ENCODE measurements around the gene ASF1A. TPM values are rescaled to one million over a fixed set of nuclear protein-coding genes. Genes with fewer than 3 reads are reported as not detected.

Gene ASF1A
- total and polyA plus RNA-seq, 8 donors = 22.9 to 48.7 (median 44.7) TPM

DNA sequence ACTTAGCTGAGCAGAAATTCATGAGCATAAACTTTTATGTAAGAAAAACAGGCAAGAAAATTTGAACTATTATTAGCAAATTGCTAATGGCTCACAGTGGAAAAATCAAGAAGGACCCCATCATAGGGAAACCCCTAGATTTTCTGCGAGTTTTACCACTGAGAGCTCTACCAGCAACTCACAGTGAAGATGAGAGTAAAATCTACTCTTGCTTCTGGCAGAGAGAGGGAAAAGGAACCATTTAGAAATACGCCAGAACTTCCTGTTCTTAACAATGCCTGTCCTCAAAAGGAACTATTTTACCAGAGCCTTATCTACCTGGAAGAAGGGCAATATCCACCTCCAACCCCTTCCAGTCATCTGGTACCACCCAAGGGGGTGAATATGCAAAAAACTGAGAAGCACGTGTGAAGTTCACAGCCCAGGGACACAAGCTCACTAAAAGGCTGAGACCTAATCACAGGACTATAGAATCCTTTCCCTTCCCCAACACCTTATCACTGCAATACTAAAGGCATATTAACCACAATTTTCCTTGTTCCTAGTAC, 34.4 kb upstream of the ASF1A start:
- DNase-seq = no peak
- Histone ChIP-seq H3K4me1 (peaks cover 0 to 2% of the 10 kb centered on the region in 2 donors), H3K27me3 (no peaks in the 10 kb centered on the region), H3K4me3 (no peak overlapping the region), H3K9me3 (no peaks in the 10 kb centered on the region), H3K36me3 (no peaks in the 10 kb centered on the region), H3K27ac (no peak overlapping the region)
- TF ChIP-seq, protein P1, sequence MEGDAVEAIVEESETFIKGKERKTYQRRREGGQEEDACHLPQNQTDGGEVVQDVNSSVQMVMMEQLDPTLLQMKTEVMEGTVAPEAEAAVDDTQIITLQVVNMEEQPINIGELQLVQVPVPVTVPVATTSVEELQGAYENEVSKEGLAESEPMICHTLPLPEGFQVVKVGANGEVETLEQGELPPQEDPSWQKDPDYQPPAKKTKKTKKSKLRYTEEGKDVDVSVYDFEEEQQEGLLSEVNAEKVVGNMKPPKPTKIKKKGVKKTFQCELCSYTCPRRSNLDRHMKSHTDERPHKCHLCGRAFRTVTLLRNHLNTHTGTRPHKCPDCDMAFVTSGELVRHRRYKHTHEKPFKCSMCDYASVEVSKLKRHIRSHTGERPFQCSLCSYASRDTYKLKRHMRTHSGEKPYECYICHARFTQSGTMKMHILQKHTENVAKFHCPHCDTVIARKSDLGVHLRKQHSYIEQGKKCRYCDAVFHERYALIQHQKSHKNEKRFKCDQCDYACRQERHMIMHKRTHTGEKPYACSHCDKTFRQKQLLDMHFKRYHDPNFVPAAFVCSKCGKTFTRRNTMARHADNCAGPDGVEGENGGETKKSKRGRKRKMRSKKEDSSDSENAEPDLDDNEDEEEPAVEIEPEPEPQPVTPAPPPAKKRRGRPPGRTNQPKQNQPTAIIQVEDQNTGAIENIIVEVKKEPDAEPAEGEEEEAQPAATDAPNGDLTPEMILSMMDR (IDR thresholded peaks at IDR 0.05) = no peak
- intact Hi-C loops (cut with DNase I) = no loop called here
- ATAC-seq = no peak

GRCh38 chr6:118860363-118860762, 33.6 kb upstream of the ASF1A start:
- no peak overlapping the region for H3K27ac ChIP-seq
- H3K4me1 ChIP-seq = peaks cover 0 to 10% of the 10 kb centered on the region in 2 donors
- TF ChIP-seq, protein P1 (IDR thresholded peaks at IDR 0.05) = no peak
- intact Hi-C loops (cut with DNase I) = no loop called here
- no peaks in the 10 kb centered on the region for H3K9me3 ChIP-seq
- no peak overlapping the region for H3K4me3 ChIP-seq
- DNase-seq = no peak
- no peak for ATAC-seq
- H3K27me3 ChIP-seq = no peaks in the 10 kb centered on the region
- H3K36me3 ChIP-seq = no peaks in the 10 kb centered on the region

GRCh38 chr6:118860880-118861279, 33.1 kb upstream of the ASF1A start:
- Histone ChIP-seq H3K36me3 (no peaks in the 10 kb centered on the region), H3K4me3 (no peak overlapping the region), H3K9me3 (no peaks in the 10 kb centered on the region), H3K27ac (no peak overlapping the region), H3K27me3 (no peaks in the 10 kb centered on the region), H3K4me1 (peaks cover 0 to 11% of the 10 kb centered on the region in 2 donors)
- DNase-seq (peak in 1 of 4 donors; percentile 55), ATAC-seq (no peak)
- intact Hi-C loops (cut with DNase I) = no loop called here
- TF ChIP-seq, protein P1 (IDR thresholded peaks at IDR 0.05) = no peak

GRCh38 chr6:118862443-118862842, 31.5 kb upstream of the ASF1A start:
- no peak overlapping the region for H3K4me3 ChIP-seq
- no peak overlapping the region for H3K27ac ChIP-seq
- intact Hi-C loops (cut with DNase I) = no loop called here
- H3K36me3 ChIP-seq = no peaks in the 10 kb centered on the region
- no peak for ATAC-seq
- no peaks in the 10 kb centered on the region for H3K27me3 ChIP-seq
- TF ChIP-seq, protein P1 (IDR thresholded peaks at IDR 0.05) = no peak
- H3K9me3 ChIP-seq = no peaks in the 10 kb centered on the region
- DNase-seq = no peak
- H3K4me1 ChIP-seq = peaks cover 0 to 11% of the 10 kb centered on the region in 2 donors

DNA sequence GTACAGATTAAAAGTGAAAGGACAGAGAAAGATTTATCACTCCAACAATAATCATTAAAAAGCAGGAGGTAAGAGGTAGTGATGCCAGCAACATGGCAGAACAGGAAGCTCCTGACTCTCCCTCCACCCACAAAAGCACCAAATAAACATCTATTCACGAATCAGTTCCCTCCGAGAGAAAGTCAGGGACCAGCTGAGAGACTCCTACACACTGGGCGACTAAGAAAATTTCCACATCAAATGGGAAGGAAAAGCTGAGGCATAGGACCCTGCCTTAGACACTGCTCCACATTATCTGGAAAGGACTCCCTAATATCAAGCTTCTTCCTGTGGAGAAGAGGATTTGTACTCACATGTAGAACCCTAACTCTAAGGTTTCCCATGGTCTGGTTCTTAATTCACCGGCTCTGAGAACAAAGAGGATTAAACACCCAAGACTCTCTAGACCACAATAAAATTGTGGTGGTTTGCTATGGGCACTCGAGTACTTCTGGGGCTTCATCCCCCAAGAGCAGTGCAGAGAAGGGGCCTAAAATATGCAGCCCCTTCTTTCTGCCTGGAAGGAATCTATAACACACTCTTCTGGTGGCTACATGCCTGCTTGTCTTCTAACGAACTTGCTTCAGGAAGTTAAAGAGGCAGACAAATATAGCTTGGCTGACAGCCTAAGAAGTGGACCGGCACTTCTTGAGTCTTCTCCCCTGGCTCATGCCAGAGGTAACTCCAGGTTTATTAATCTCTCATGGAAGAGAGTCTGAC, 29.4 kb upstream of the ASF1A start:
- H3K27ac ChIP-seq = no peak overlapping the region
- intact Hi-C loops (cut with DNase I) = no loop called here
- H3K36me3 ChIP-seq = no peaks in the 10 kb centered on the region
- H3K27me3 ChIP-seq = no peaks in the 10 kb centered on the region
- peaks cover 0 to 11% of the 10 kb centered on the region in 2 donors for H3K4me1 ChIP-seq
- H3K9me3 ChIP-seq = no peaks in the 10 kb centered on the region
- peak; percentile 80 for ATAC-seq
- TF ChIP-seq, protein P1 (IDR thresholded peaks at IDR 0.05) = no peak
- H3K4me3 ChIP-seq = no peak overlapping the region
- DNase-seq = no peak

Measured in left lung (tissue), 10 donors.